ENCODE measurements around the gene CYP39A1. TPM values are rescaled to one million over a fixed set of nuclear protein-coding genes. Genes with fewer than 3 reads are reported as not detected.
A peak's percentile ranks its signal among the peaks of the same experiment; 100 is the strongest.

The CYP39A1 gene
- total and polyA plus RNA-seq, 10 of the 15 experiments (the other 5 are each of a cell fraction or from before 2014, with no cell fraction given), result not detected

DNA sequence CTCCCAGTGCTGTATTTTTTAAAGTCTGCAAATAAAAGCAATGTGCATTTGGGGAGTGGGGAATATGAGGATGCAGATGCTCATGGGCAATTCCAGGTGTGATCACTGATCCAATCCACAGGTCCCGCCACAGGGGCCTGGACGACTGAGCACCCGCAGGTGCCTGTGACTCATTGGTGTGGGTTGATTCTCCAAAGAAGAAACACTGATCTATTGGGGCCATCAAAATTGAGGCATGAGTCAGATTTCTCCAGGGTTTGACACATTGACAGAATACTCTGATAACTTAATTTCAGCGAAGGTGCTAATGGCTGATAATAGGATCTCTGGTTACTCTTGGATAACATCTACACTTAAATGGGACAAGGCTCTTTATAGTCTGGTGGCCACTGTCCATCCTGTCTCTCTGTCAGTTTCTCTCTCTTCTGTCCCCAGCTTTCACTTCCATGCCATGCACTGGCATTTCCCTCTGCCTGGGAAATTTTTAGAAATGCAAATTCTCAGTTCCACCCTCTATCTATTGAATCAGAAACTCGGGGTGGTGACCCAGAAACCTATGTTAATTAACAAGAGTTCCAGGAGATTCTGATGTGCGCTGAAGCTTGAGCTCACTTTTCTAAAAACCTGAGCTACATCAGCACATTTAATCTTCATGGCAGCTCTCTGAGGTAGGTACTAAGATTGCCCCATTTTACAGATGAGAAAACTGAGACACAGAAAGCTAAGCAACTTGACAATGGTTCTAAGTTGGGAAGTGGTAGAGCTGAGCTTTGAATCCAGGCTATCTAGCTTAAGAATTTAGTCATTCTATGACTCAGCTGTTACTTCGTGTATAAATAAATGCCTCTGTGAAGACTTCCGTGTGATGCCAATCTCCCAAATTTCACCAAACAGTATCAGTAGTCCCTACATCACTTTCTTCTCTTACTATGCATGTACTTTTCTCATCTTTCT is 151.2 kb downstream of the CYP39A1 start:
- Histone ChIP-seq H3K9me3 (replicated peaks; ENCODE audit: control insufficient read depth, insufficient read depth, low read length) (no peaks in the 10 kb centered on the region), H3K4me2 (ENCODE audit: control insufficient read depth, insufficient read depth) (no peak overlapping the region; the same call in 1 of the 2 replicates), H3K27me3 (replicated peaks in 1 of 2; ENCODE audit: control insufficient read depth in 2 of 2, insufficient read depth in 2 of 2, low read length in 1 of 2) (no peaks in the 10 kb centered on the region; a peak in 1 of 4 replicates), H3K27ac (ENCODE audit: control insufficient read depth, insufficient read depth) (no peak overlapping the region), H3K4me3 (no peak overlapping the region), H2AFZ (ENCODE audit: control insufficient read depth, low read depth, low read length) (no peak overlapping the region), H4K20me1 (ENCODE audit: control insufficient read depth, insufficient read depth) (no peaks in the 10 kb centered on the region), H3K4me1 (ENCODE audit: control insufficient read depth, insufficient read depth, low read length) (no peaks in the 10 kb centered on the region), H3K36me3 (ENCODE audit: control insufficient read depth in 2 of 2, insufficient read depth in 2 of 2, low read length in 1 of 2) (no peaks in the 10 kb centered on the region), H3K79me2 (ENCODE audit: control insufficient read depth, insufficient read depth, low read length) (no peaks in the 10 kb centered on the region), H3K9ac (ENCODE audit: control insufficient read depth, insufficient read depth, low read length) (no peak overlapping the region)
- under 1% methylated on average over 8 of the region's 8 CpGs for WGBS (ENCODE audit: insufficient coverage, insufficient replicate concordance, low lambda C conversion rate, missing lambda C conversion rate)
- FAIRE-seq (no peak), DNase-seq (ENCODE audit: low read depth, low spot score) (no peak), ATAC-seq (peak; percentile 58)
- SMC1A ChIA-PET (ENCODE audit: uncharacterized antibody, unreplicated experiment), result no interaction called here
- RAD21 ChIA-PET (ENCODE audit: unreplicated experiment), result no interaction called here
- POLR2A ChIA-PET, result no interaction called here
- CTCF ChIA-PET, result no interaction called here
- in situ Hi-C loops (cut with MboI), result no loop called here
- intact Hi-C loops (cut with micrococcal nuclease; ENCODE audit: unreplicated experiment), result no loop called here
- no TSS peak for BruUV-seq (replicated peaks)
- TF ChIP-seq SUPT20H (IDR thresholded peaks at IDR 0.05; ENCODE audit: borderline replicate concordance, control insufficient read depth, low read depth, low read length), result no peak
- no peak for TF ChIP-seq SRF (IDR thresholded peaks at IDR 0.05; ENCODE audit: low read depth in 2 of 2, low read length in 2 of 2)
- TF ChIP-seq BMI1 (IDR thresholded peaks at IDR 0.05; ENCODE audit: borderline replicate concordance), result no peak
- no peak for TF ChIP-seq RUNX3 (IDR thresholded peaks at IDR 0.05; ENCODE audit: low read length)
- TF ChIP-seq MTA2 (IDR thresholded peaks at IDR 0.05; ENCODE audit: low read depth), result no peak
- TF ChIP-seq, protein P1, sequence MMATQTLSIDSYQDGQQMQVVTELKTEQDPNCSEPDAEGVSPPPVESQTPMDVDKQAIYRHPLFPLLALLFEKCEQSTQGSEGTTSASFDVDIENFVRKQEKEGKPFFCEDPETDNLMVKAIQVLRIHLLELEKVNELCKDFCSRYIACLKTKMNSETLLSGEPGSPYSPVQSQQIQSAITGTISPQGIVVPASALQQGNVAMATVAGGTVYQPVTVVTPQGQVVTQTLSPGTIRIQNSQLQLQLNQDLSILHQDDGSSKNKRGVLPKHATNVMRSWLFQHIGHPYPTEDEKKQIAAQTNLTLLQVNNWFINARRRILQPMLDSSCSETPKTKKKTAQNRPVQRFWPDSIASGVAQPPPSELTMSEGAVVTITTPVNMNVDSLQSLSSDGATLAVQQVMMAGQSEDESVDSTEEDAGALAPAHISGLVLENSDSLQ (IDR thresholded peaks at IDR 0.05), result no peak
- TF ChIP-seq, protein P2, sequence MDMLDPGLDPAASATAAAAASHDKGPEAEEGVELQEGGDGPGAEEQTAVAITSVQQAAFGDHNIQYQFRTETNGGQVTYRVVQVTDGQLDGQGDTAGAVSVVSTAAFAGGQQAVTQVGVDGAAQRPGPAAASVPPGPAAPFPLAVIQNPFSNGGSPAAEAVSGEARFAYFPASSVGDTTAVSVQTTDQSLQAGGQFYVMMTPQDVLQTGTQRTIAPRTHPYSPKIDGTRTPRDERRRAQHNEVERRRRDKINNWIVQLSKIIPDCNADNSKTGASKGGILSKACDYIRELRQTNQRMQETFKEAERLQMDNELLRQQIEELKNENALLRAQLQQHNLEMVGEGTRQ (IDR thresholded peaks at IDR 0.05; ENCODE audit: borderline replicate concordance, low read depth, low read length), result no peak
- TF ChIP-seq RELA (IDR thresholded peaks at IDR 0.05; ENCODE audit: borderline replicate concordance, partially characterized antibody), result no peak
- no peak for TF ChIP-seq POLR2AphosphoS5 (IDR thresholded peaks at IDR 0.05; ENCODE audit: low read length)
- TF ChIP-seq RFX5 (IDR thresholded peaks at IDR 0.05; ENCODE audit: low read depth, low read length), result no peak
- TF ChIP-seq TBL1XR1 (IDR thresholded peaks at IDR 0.05; ENCODE audit: low read depth, low read length), result no peak
- no peak for TF ChIP-seq SIX5 (IDR thresholded peaks at IDR 0.05; ENCODE audit: low read depth, low read length, severe bottlenecking)
- TF ChIP-seq CEBPB (IDR thresholded peaks at IDR 0.05; ENCODE audit: borderline replicate concordance in 1 of 2, low read depth in 2 of 2, low read length in 2 of 2), result no peak
- TF ChIP-seq KDM1A (IDR thresholded peaks at IDR 0.05; ENCODE audit: borderline replicate concordance), result no peak
- TF ChIP-seq, protein P3, sequence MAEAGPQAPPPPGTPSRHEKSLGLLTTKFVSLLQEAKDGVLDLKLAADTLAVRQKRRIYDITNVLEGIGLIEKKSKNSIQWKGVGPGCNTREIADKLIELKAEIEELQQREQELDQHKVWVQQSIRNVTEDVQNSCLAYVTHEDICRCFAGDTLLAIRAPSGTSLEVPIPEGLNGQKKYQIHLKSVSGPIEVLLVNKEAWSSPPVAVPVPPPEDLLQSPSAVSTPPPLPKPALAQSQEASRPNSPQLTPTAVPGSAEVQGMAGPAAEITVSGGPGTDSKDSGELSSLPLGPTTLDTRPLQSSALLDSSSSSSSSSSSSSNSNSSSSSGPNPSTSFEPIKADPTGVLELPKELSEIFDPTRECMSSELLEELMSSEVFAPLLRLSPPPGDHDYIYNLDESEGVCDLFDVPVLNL (IDR thresholded peaks at IDR 0.05; ENCODE audit: low read depth, low read length), result no peak
- no peak for TF ChIP-seq ETV6 (conservative IDR thresholded peaks at IDR 0.05 in 1 of 2, IDR thresholded peaks at IDR 0.05 in 1 of 2; ENCODE audit: borderline replicate concordance in 1 of 2, low read depth in 1 of 2)
- TF ChIP-seq, protein P4, sequence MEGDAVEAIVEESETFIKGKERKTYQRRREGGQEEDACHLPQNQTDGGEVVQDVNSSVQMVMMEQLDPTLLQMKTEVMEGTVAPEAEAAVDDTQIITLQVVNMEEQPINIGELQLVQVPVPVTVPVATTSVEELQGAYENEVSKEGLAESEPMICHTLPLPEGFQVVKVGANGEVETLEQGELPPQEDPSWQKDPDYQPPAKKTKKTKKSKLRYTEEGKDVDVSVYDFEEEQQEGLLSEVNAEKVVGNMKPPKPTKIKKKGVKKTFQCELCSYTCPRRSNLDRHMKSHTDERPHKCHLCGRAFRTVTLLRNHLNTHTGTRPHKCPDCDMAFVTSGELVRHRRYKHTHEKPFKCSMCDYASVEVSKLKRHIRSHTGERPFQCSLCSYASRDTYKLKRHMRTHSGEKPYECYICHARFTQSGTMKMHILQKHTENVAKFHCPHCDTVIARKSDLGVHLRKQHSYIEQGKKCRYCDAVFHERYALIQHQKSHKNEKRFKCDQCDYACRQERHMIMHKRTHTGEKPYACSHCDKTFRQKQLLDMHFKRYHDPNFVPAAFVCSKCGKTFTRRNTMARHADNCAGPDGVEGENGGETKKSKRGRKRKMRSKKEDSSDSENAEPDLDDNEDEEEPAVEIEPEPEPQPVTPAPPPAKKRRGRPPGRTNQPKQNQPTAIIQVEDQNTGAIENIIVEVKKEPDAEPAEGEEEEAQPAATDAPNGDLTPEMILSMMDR (IDR thresholded peaks at IDR 0.05 in 2 of 3, conservative IDR thresholded peaks at IDR 0.05 in 1 of 3; ENCODE audit: control insufficient read depth in 2 of 3, extremely low read depth in 1 of 3, insufficient read depth in 1 of 3, low read depth in 3 of 3, low read length in 3 of 3), result no peak

All from GM12878 (cell line).